Activated naive CD8-positive, alpha-beta T cell treated with anti-CD3 and anti-CD28 coated beads, Interleukin-2, amount 10 ng/mL, durations not matched to agents 7 days and 5 days (primary cell): ENCODE measurements around the gene MOB3A. TPM values are rescaled to one million over a fixed set of nuclear protein-coding genes. Genes with fewer than 3 reads are reported as not detected.
A peak's percentile ranks its signal among the peaks of the same experiment; 100 is the strongest.
"Not testable (repeated sequence)": the region's sequence is repeated elsewhere in the genome, so short reads cannot be mapped to it uniquely, and the experiment has no call there.

Experiments
- ATAC-seq: fragments of 150-1000 bp; cut with Tn5 transposase; one replicate; pipeline ENCODE4 v1.10.0; 2021; ENCODE audit warnings: low read depth, moderate library complexity
- POLR2A ChIA-PET: fragments of 350-600 bp; sonication (Branson Sonifier 250); formaldehyde crosslinking; loops from one replicate; lab custom pipeline; 2021; ENCODE audit warnings: antibody characterized with exemption; lab: Charles Lee
- DNase-seq: peaks from one replicate; pipeline ENCODE4 v3.0.0; 2021
- H3K27ac Mint-ChIP-seq: one replicate; pipeline ENCODE4 v1.8.0; 2022; ENCODE audit warnings: mild to moderate bottlenecking, mixed read lengths
- H3K27me3 Mint-ChIP-seq: one replicate; pipeline ENCODE4 v1.8.0; 2022; ENCODE audit warnings: mild to moderate bottlenecking, moderate library complexity, mixed read lengths
- H3K36me3 Mint-ChIP-seq: one replicate; pipeline ENCODE4 v1.8.0; 2021; ENCODE audit warnings: mild to moderate bottlenecking, mixed read lengths
- H3K4me1 Mint-ChIP-seq: one replicate; pipeline ENCODE4 v1.8.0; 2021; ENCODE audit warnings: mixed read lengths
- H3K4me3 Mint-ChIP-seq: one replicate; pipeline ENCODE4 v1.8.0; 2022; ENCODE audit warnings: mild to moderate bottlenecking, moderate library complexity, mixed read lengths
- H3K9me3 Mint-ChIP-seq: one replicate; pipeline ENCODE4 v1.8.0; 2021; ENCODE audit warnings: mixed read lengths
- total RNA-seq, 2 experiments: library from RNA; stranded (reverse); gene quantifications; one replicate each; pipeline ENCODE4 v1.2.3, GENCODE V29; 2021

MOB3A gene
- total RNA-seq, 2 experiments from 2014 or later: 190 to 200 TPM

- not testable (repeated sequence) for H3K4me1 Mint-ChIP-seq
These were observed 35.2 kb upstream of the MOB3A start for GRCh38 chr19:2131012-2131975.

GRCh38 chr19:2129892-2130770, 34.0 kb upstream of the MOB3A start:
- no peak overlapping the region for H3K27ac Mint-ChIP-seq

More at GRCh38 chr19:2131012-2131975, 35.2 kb upstream of the MOB3A start:
- H3K27ac Mint-ChIP-seq, H3K4me3 Mint-ChIP-seq, ATAC-seq, POLR2A ChIA-PET, H3K27me3 Mint-ChIP-seq, DNase-seq, H3K9me3 Mint-ChIP-seq: not testable (repeated sequence)
- peaks cover 13% of the 10 kb centered on the region for H3K36me3 Mint-ChIP-seq

GRCh38 chr19:2129486-2129885, 33.4 kb upstream of the MOB3A start:
- ATAC-seq (no peak), DNase-seq (no peak)
- POLR2A ChIA-PET: interaction anchor here (0.8 kb wide), 1 partner anchor 26 kb away, joined by 4 read pairs; no protein-coding TSS in a partner anchor
- H3K27ac Mint-ChIP-seq: no peak overlapping the region
- H3K4me1 Mint-ChIP-seq: no peaks in the 10 kb centered on the region
- H3K36me3 Mint-ChIP-seq: peaks cover 10% of the 10 kb centered on the region
- no peaks in the 10 kb centered on the region for H3K27me3 Mint-ChIP-seq
- no peak overlapping the region for H3K4me3 Mint-ChIP-seq
- H3K9me3 Mint-ChIP-seq: no peaks in the 10 kb centered on the region

More at GRCh38 chr19:2129892-2130770, 34.0 kb upstream of the MOB3A start:
- DNase-seq: no peak
- no peaks in the 10 kb centered on the region for H3K4me1 Mint-ChIP-seq
- no peaks in the 10 kb centered on the region for H3K9me3 Mint-ChIP-seq
- POLR2A ChIA-PET: interaction anchor here (0.8 kb wide), 1 partner anchor 26 kb away, joined by 4 read pairs; no protein-coding TSS in a partner anchor
- H3K4me3 Mint-ChIP-seq: no peak overlapping the region
- ATAC-seq: no peak
- H3K36me3 Mint-ChIP-seq: peaks cover 10% of the 10 kb centered on the region
- H3K27me3 Mint-ChIP-seq: no peaks in the 10 kb centered on the region

GRCh38 chr19:2129022-2129421, 32.9 kb upstream of the MOB3A start:
- Mint-ChIP-seq H3K36me3 (peaks cover 10% of the 10 kb centered on the region), H3K4me3 (no peak overlapping the region), H3K9me3 (no peaks in the 10 kb centered on the region), H3K27me3 (no peaks in the 10 kb centered on the region), H3K27ac (no peak overlapping the region), H3K4me1 (no peaks in the 10 kb centered on the region)
- POLR2A ChIA-PET: interaction anchor here (0.6 kb wide), 1 partner anchor 299 kb away, joined by 3 read pairs; no protein-coding TSS in a partner anchor
- ATAC-seq (no peak), DNase-seq (no peak)

GRCh38 chr19:2128252-2128651, 32.1 kb upstream of the MOB3A start:
- H3K27ac Mint-ChIP-seq, ATAC-seq, H3K4me3 Mint-ChIP-seq, H3K4me1 Mint-ChIP-seq, H3K27me3 Mint-ChIP-seq, DNase-seq, H3K36me3 Mint-ChIP-seq, H3K9me3 Mint-ChIP-seq: not testable (repeated sequence)
- POLR2A ChIA-PET: interaction anchor here (0.6 kb wide), 1 partner anchor 300 kb away, joined by 3 read pairs; no protein-coding TSS in a partner anchor

- no peaks in the 10 kb centered on the region for H3K27me3 Mint-ChIP-seq
- no peaks in the 10 kb centered on the region for H3K4me1 Mint-ChIP-seq
- no peaks in the 10 kb centered on the region for H3K9me3 Mint-ChIP-seq
- no peak overlapping the region for H3K4me3 Mint-ChIP-seq
- H3K36me3 Mint-ChIP-seq: peaks cover 10% of the 10 kb centered on the region
- POLR2A ChIA-PET: no interaction called here
- no peak for DNase-seq
- ATAC-seq: no peak
- H3K27ac Mint-ChIP-seq: no peak overlapping the region
These were observed 31.6 kb upstream of the MOB3A start for GRCh38 chr19:2127758-2128157.

- no peaks in the 10 kb centered on the region for H3K9me3 Mint-ChIP-seq
- H3K36me3 Mint-ChIP-seq: peaks cover 6% of the 10 kb centered on the region
- H3K4me3 Mint-ChIP-seq: no peak overlapping the region
- no peaks in the 10 kb centered on the region for H3K4me1 Mint-ChIP-seq
- H3K27ac Mint-ChIP-seq: no peak overlapping the region
- POLR2A ChIA-PET: no interaction called here
- DNase-seq: no peak
- H3K27me3 Mint-ChIP-seq: no peaks in the 10 kb centered on the region
- ATAC-seq: no peak
These were observed 30.9 kb upstream of the MOB3A start for GRCh38 chr19:2126879-2127518.

- POLR2A ChIA-PET: no interaction called here
- Mint-ChIP-seq H3K4me1 (peaks cover 2% of the 10 kb centered on the region), H3K9me3 (no peaks in the 10 kb centered on the region), H3K27me3 (no peaks in the 10 kb centered on the region), H3K36me3 (peaks cover 5% of the 10 kb centered on the region), H3K27ac (no peak overlapping the region), H3K4me3 (no peak overlapping the region)
- ATAC-seq (peak; percentile 24), DNase-seq (peak; percentile 61)
These were observed 27.7 kb upstream of the MOB3A start for GRCh38 chr19:2123682-2124387.

- no peak overlapping the region for H3K27ac Mint-ChIP-seq
- H3K4me1 Mint-ChIP-seq: peaks cover 2% of the 10 kb centered on the region
- no peak overlapping the region for H3K4me3 Mint-ChIP-seq
- H3K36me3 Mint-ChIP-seq: peaks cover 6% of the 10 kb centered on the region
- POLR2A ChIA-PET: no interaction called here
- DNase-seq: no peak
- H3K27me3 Mint-ChIP-seq: no peaks in the 10 kb centered on the region
- no peak for ATAC-seq
- H3K9me3 Mint-ChIP-seq: no peaks in the 10 kb centered on the region
These were observed 26.9 kb upstream of the MOB3A start for GRCh38 chr19:2122982-2123381.

GRCh38 chr19:2122251-2122650, 26.1 kb upstream of the MOB3A start:
- POLR2A ChIA-PET: no interaction called here
- H3K36me3 Mint-ChIP-seq: peaks cover 6% of the 10 kb centered on the region
- no peak overlapping the region for H3K27ac Mint-ChIP-seq
- no peaks in the 10 kb centered on the region for H3K9me3 Mint-ChIP-seq
- no peak for DNase-seq
- H3K4me3 Mint-ChIP-seq: no peak overlapping the region
- H3K4me1 Mint-ChIP-seq: peaks cover 2% of the 10 kb centered on the region
- no peak for ATAC-seq
- no peaks in the 10 kb centered on the region for H3K27me3 Mint-ChIP-seq

- Mint-ChIP-seq H3K4me1 (peaks cover 2% of the 10 kb centered on the region), H3K27ac (no peak overlapping the region), H3K27me3 (no peaks in the 10 kb centered on the region), H3K36me3 (peaks cover 6% of the 10 kb centered on the region), H3K4me3 (no peak overlapping the region), H3K9me3 (no peaks in the 10 kb centered on the region)
- ATAC-seq (no peak), DNase-seq (no peak)
- POLR2A ChIA-PET: no interaction called here
These were observed 25.4 kb upstream of the MOB3A start for GRCh38 chr19:2121416-2122051.

- Mint-ChIP-seq H3K4me1 (peaks cover 2% of the 10 kb centered on the region), H3K36me3 (peaks cover 6% of the 10 kb centered on the region), H3K4me3 (no peak overlapping the region), H3K27ac (no peak overlapping the region), H3K27me3 (no peaks in the 10 kb centered on the region), H3K9me3 (no peaks in the 10 kb centered on the region)
- no peak for DNase-seq
- no peak for ATAC-seq
- POLR2A ChIA-PET: no interaction called here
These were observed 24.7 kb upstream of the MOB3A start for GRCh38 chr19:2120821-2121220.
